SK-N-DZ (cell line): ENCODE measurements around the gene ARSB.
A peak's percentile ranks its signal among the peaks of the same experiment; 100 is the strongest.
"Not testable (repeated sequence)": the region's sequence is repeated elsewhere in the genome, so short reads cannot be mapped to it uniquely, and the experiment has no call there.

Experiments
- DNase-seq: peaks from one replicate; pipeline ENCODE4 v3.0.0-alpha.2; 2015; ENCODE audit warnings: low spot score

ARSB gene

GRCh38 chr5:78779771-78780616 is 205.1 kb downstream of the ARSB start:
- peak; percentile 86 for DNase-seq

- no peak for DNase-seq
Observed at GRCh38 chr5:78779262-78779661, 205.8 kb downstream of the ARSB start.

- DNase-seq: no peak
Observed at GRCh38 chr5:78778538-78778937, 206.6 kb downstream of the ARSB start.

- no peak for DNase-seq
Observed at GRCh38 chr5:78777901-78778300, 207.2 kb downstream of the ARSB start.

- no peak for DNase-seq
Observed at GRCh38 chr5:78776637-78777036, 208.5 kb downstream of the ARSB start.

GRCh38 chr5:78773655-78774054 is 211.5 kb downstream of the ARSB start:
- DNase-seq: no peak

GRCh38 chr5:78771260-78772205 is 213.6 kb downstream of the ARSB start:
- no peak for DNase-seq

- DNase-seq: no peak
Observed at GRCh38 chr5:78768781-78769380, 216.2 kb downstream of the ARSB start.

GRCh38 chr5:78766412-78766762 is 218.7 kb downstream of the ARSB start:
- no peak for DNase-seq

- DNase-seq: no peak
Observed at GRCh38 chr5:78765756-78766411, 219.2 kb downstream of the ARSB start.

- DNase-seq: no peak
Observed at GRCh38 chr5:78765116-78765515, 220.0 kb downstream of the ARSB start.

- DNase-seq: no peak
Observed at GRCh38 chr5:78763659-78764189, 221.4 kb downstream of the ARSB start.

GRCh38 chr5:78762743-78763142 is 222.4 kb downstream of the ARSB start:
- DNase-seq: not testable (repeated sequence)

- no peak for DNase-seq
Observed at GRCh38 chr5:78761840-78762239, 223.3 kb downstream of the ARSB start.

GRCh38 chr5:78760770-78761169 is 224.3 kb downstream of the ARSB start:
- no peak for DNase-seq

GRCh38 chr5:78760366-78760765 is 224.7 kb downstream of the ARSB start:
- no peak for DNase-seq

- no peak for DNase-seq
Observed at GRCh38 chr5:78758169-78758839, 226.8 kb downstream of the ARSB start.

GRCh38 chr5:78757269-78758053 is 227.6 kb downstream of the ARSB start:
- no peak for DNase-seq

- no peak for DNase-seq
Observed at GRCh38 chr5:78756858-78757257, 228.3 kb downstream of the ARSB start.
